ENCODE results near the gene WFIKKN1.

Gene WFIKKN1

DNA sequence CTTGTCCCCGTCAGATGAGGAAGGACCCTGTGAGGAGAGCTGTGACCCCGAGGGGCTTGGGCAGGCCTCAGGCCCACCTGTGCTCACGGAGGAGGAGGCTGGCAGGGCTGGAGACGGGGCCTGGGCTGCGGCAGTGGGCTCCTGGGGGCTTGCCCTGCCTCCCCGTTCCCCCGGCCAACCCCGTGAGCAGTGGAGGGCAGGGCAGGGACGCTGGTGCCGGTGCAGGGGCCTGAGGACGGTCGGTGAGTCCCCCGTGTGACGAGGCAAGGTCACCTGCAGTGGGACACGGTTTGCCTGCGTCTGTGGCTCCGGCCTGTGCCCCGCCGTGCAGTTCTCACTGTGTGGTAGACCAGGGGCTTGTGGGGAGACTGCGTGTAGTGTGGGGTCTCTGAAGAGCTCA lies 28.8 kb downstream of the WFIKKN1 start:
- DNase-seq = no peak

- no peak for DNase-seq
Measured at GRCh38 chr16:660132-660458, 29.3 kb downstream of the WFIKKN1 start.

DNA sequence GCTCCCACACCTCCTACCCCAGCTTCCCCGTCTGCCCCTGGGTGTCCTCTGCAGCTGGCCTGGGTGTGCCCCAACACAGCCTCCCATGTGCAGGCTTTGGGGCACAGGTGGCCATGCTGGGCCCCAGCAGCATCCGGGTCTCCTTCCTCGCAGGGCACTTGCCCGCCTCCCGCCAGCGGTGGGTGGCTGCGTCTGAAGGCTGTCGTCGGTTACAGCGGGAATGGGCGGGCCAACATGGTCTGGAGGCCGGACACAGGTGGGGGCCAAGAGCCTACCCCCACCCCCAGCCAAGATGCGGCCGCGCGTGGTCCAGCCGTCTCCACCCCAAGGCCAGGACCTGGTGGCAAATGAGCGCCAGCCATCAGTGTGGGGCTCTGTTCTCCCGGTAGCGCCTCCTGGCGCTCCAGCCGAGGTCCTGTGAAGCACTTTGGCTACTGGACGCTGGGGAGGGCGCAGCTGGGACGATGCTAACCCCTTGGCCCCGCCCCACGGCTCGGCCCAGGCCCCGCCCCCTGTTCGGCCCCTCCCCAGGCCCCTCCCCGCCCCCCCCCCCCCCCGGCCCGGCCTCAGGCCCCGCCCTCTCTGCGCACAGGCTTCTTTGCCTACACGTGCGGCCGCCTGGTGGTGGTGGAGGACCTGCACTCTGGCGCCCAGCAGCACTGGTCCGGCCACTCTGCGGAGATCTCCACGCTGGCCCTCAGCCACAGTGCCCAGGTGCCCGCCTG lies 29.8 kb downstream of the WFIKKN1 start:
- peak; percentile 75 for DNase-seq

DNA sequence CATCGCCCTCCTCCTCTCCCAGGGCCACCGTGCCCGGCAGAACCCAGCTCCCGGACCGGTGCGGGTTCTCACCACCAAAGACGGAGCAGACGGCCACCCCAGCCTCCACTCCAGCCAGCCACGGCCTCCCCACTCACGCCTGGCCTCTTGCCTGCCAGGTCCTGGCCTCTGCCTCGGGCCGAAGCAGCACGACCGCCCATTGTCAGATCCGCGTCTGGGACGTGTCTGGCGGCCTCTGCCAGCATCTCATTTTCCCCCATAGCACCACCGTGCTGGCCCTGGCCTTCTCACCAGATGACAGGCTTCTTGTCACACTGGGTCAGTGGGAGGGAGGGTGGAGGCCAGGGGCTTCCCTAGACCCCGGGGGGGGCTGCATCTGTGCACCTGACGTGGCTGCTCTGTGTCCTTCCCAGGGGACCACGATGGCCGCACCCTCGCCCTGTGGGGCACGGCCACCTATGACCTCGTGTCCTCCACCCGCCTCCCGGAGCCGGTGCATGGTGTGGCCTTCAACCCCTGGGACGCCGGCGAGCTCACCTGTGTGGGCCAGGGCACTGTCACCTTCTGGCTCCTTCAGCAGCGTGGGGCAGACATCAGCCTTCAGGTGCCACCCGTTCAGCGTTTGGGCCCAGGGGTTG lies 30.5 kb downstream of the WFIKKN1 start:
- DNase-seq = no peak

DNA sequence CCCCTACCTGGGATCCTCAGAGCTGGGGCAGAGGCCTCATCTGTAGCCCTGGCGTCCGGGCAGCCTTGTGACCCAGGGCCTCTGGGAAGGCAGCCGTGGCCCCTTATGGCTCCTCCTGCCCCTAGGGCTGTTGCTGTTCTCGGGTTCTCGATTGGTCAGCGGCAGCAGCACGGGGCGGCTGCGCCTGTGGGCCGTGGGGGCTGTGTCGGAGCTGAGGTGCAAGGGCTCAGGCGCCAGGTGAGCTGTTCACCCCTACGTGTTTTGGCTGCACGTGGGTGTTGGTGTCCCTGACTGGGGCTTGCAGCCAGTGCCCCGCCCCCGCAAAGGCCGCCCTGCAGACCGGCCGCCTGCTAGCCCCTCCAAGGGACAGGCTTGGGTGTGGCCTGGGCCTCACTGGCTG lies 31.3 kb downstream of the WFIKKN1 start:
- no peak for DNase-seq

- no peak for DNase-seq
Measured at GRCh38 chr16:662597-662996, 31.8 kb downstream of the WFIKKN1 start.

DNA sequence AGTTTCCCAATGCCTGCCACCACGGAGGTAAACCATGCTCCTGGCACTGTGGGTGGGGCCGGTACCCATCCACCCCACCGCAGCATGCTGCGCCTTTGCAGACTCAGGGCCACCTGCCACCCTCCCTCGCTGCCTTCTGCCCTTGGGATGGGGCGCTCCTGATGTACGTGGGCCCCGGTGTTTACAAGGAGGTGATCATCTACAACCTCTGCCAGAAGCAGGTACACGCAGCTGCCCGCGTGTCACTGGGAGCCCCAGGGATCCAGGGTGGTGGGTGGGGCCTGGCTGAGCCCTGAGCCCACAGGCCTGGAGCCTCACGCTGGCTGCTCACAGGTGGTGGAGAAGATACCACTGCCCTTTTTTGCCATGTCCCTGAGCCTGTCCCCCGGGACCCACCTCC lies 35.8 kb downstream of the WFIKKN1 start:
- no peak for DNase-seq

- no peak for DNase-seq
Measured at GRCh38 chr16:667113-667779, 36.5 kb downstream of the WFIKKN1 start.

DNA sequence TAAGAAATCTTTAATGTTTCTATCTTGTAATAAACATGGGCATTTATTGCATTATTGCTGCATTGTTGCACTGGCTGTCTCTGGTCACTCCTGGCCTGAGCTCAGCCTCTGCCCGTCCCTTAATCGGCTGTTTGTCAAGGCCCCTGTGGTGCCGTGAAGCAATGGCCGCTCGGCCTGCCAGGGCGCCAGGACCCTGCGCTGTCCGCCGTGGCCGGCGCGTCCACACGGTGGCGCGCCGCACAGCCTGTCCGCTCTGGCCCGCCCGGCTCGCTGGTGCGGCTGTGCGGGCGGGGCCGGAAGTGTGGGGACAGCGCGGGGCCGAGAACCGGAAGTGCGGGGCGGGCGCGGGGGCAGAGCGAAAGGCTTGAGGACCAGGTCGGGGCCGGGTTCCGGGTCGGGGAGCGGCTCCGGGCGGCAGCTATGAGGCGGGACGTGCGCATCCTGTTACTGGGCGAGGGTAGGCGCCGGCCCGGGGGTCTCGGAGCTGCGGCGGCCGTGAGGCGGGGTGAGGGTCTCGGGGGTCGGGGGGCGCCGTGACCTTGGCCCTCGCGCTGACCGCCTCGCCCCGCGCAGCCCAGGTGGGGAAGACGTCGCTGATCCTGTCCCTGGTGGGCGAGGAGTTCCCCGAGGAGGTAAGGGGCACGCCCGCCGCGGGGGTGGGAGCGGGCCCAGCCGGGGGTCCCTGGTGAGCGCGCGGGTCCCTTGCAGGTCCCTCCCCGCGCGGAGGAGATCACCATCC lies 37.2 kb downstream of the WFIKKN1 start, which contains the start of gene RHOT2:
TSS of gene RHOT2 (plus strand) at position 353 of the 739 bp plus-strand sequence. CDS start at position 421, 68 bp downstream.
- DNase-seq = peak; percentile 95

GRCh38 chr16:668519-669171 lies 37.9 kb downstream of the WFIKKN1 start:
- DNase-seq = no peak

- no peak for DNase-seq
Measured at GRCh38 chr16:669666-670065, 38.9 kb downstream of the WFIKKN1 start.

- no peak for DNase-seq
Measured at GRCh38 chr16:670485-671352, 39.9 kb downstream of the WFIKKN1 start.

DNA sequence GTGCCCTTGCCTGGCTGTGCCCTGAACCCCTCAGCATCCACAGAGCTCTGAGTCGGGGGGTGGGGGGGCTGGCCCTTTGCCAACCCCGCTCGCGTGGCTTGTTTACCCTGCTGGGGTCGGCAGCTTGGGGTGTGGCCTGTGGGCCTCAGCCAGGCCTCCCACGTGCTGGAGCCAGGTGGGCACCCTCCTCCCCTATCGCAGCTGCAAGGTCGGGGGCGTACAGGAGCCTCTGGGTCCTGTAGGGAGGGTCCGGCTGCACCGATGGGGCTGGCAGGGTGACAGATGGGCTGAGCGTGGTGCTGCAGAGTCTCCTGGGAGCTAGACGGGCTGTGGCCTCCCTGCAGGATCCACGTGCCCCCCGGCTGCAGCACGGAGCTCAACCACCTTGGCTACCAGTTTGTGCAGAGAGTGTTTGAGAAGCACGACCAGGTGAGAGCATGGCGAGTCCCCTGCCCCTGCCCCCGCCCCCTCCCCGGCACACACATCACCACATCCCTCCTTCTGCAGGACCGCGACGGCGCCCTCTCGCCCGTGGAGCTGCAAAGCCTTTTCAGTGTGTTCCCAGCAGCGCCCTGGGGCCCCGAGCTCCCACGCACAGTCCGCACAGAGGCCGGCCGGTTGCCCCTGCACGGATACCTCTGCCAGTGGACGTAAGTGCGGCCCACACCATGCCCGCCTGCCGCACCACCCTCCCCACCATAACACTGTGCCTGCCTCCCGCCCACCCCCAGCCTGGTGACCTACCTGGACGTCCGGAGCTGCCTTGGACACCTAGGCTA lies 40.8 kb downstream of the WFIKKN1 start:
- no peak for DNase-seq

- DNase-seq = no peak
Measured at GRCh38 chr16:672371-672770, 41.6 kb downstream of the WFIKKN1 start.

DNA sequence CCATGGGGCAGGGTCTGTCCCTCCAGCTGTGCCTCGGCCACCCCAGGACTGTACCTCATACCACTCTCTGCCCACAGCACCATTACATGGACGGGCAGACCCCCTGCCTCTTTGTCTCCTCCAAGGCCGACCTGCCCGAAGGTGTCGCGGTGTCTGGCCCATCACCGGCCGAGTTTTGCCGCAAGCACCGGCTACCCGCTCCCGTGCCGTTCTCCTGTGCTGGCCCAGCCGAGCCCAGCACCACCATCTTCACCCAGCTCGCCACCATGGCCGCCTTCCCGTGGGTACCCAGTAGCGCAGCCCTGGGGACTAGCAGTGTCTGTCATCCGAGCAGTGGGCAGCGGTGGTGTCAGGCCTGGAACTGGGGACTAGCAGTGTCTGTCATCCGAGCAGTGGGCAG lies 42.1 kb downstream of the WFIKKN1 start:
- no peak for DNase-seq

GRCh38 chr16:673399-673991 lies 42.7 kb downstream of the WFIKKN1 start:
- no peak for DNase-seq

- DNase-seq = no peak
Measured at GRCh38 chr16:674214-674881, 43.6 kb downstream of the WFIKKN1 start.

- no peak for DNase-seq
Measured at GRCh38 chr16:674968-675883, 44.4 kb downstream of the WFIKKN1 start, which contains the start of gene RHBDL1. TSS of gene RHBDL1 (plus strand) at chr16:675671. CDS start at chr16:675791, 120 bp downstream.
